GM20000 (cell line): ENCODE results near the gene SLC66A2.

ENCODE experiments used
- DNase-seq: peaks from one replicate; pipeline ENCODE4 v3.0.0; 2012; ENCODE audit warnings: low spot score
- CTCF ChIP-seq: IDR thresholded peaks from 2 replicates; pipeline ENCODE4 v1.5.1; 2012; ENCODE audit warnings: mild to moderate bottlenecking, control low read depth; ENCODE audit errors: extremely low read depth, missing control alignments

Gene SLC66A2

DNA sequence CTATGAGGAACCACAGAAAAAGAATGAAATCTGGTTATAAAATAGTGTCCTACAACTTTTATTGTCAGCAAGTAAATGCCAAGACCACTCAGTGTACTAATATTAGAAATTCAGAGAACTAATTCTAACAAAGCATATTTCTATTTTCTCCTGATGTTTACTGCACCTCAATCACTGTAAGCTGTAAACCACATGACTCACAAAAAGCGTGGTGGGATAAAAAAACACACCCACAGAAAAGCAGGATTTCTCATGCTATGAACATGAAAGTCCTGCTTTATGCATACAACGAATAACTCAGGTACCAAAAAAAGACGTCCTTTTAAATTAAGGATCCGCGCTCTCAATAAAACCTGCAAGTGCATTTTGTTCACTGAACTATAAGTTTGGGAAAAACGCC, 36.1 kb upstream of the SLC66A2 start:
- TF ChIP-seq CTCF, result no peak

GRCh38 chr18:79986726-79987125, 35.3 kb upstream of the SLC66A2 start:
- DNase-seq, result no peak
- TF ChIP-seq CTCF, result no peak

More for the DNA sequence above, 36.1 kb upstream of the SLC66A2 start:
- no peak for DNase-seq

DNA sequence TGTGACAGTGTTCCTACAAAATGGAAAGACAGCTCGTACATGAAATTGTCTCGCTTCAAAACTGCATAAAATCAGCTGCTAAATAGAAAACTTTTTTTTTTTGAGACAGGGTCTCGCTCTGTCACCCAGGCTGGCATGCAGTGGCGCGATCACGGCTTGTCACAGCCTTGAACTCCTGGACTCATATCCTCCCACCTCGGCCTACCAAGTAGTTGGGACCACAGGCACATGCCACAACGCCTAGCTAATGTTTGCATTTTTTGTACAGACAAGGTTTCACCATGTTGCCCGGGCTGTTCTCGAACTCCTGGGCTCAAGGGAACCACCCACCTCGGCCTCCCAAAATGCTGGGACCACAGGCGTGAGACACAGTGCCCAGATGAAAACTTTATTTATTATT, 33.7 kb upstream of the SLC66A2 start:
- no peak for TF ChIP-seq CTCF
- no peak for DNase-seq

- DNase-seq, result no peak
- no peak for TF ChIP-seq CTCF
Measured at GRCh38 chr18:79983793-79984192, 32.3 kb upstream of the SLC66A2 start.

GRCh38 chr18:79983253-79983652, 31.8 kb upstream of the SLC66A2 start:
- DNase-seq, result no peak
- TF ChIP-seq CTCF, result no peak

- TF ChIP-seq CTCF, result no peak
- no peak for DNase-seq
Measured at GRCh38 chr18:79982736-79983135, 31.3 kb upstream of the SLC66A2 start.

DNA sequence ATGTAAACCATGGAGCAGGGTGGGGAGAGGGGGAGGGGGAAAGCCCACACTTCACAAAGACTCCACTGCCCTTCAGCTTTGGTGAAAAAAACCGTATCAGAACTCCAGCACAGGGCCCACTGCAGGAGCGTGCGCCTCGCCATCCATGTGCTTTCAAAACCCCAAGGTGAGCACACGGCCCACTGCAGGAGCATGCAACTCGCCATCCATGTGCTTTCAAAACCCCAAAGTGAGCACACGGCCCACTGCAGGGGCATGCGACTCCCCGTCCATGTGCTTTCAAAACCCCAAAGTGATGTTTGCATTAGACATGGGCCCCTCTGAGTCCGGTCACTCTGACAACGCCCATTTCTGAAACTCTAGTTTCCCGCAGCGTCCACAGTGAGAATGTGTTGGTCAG, 29.1 kb upstream of the SLC66A2 start:
- no peak for TF ChIP-seq CTCF
- no peak for DNase-seq
